ENCODE data around the gene PPAT.

The PPAT gene

DNA sequence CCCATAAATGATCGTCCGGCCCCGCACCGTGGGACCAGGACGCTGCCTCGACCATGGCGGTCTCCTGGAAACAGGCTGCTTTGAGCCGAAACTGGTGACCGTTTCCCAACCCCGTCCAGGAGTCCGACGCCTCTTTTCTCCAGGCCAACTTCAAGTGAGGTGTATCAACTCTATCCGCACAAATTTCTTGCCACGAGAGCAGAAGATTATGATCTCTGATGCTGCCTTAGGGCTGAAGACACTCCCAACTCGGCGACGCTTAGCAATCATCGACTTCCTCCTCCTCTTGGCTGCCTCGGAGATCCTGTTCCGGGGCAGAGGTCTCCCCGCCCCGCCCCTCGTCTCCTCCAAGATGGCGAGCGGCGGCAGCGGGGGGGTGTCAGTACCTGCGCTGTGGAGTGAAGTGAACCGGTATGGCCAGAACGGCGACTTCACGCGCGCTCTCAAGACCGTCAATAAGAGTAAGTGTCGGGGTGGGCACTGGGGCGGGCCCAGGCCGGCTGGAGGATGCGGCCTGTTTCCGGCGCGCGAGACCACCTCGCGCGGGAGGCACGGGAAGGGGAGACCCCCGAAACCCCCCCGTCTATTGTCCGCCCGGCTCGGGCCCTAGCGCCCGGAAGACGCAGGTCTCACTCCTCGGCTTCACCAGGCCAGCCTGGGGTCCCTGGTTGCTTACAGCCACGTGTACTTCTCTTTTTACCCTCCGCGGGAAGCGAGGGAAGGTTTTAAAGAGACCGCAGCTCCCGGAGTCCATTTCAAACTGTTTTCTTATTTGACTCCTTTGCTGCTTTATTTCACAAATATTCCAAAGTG lies 32.1 kb upstream of the PPAT start, which contains the start of gene SRP72:
TSS of gene SRP72 (plus strand) at position 334 of the 813 bp plus-strand sequence. CDS start at position 353, 19 bp downstream.
- peak within 1 kb of the TSS; percentile 83 for H3K4me3 ChIP-seq (ENCODE audit: low read depth, low read length)

DNA sequence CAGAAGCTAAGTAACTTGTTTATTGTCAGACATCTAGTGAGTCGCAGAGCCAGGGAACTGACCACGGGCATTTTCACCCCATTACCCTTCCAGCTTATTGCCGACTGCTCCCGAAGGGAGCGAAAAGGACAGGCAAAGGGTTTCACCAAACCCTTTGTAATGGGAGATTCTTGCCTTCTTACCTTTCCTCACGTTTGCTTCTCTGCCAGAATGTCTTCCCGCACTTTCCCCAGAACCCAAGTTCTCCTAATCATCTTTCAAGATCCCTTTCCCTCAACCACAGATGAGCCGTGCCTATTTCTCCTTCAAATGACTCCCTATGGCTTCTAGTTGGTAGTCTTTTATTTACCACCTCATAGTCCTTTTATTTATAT lies 31.5 kb upstream of the PPAT start:
- peak overlapping the region; percentile 83 for H3K4me3 ChIP-seq (ENCODE audit: low read depth, low read length)
- TF ChIP-seq, protein P1, sequence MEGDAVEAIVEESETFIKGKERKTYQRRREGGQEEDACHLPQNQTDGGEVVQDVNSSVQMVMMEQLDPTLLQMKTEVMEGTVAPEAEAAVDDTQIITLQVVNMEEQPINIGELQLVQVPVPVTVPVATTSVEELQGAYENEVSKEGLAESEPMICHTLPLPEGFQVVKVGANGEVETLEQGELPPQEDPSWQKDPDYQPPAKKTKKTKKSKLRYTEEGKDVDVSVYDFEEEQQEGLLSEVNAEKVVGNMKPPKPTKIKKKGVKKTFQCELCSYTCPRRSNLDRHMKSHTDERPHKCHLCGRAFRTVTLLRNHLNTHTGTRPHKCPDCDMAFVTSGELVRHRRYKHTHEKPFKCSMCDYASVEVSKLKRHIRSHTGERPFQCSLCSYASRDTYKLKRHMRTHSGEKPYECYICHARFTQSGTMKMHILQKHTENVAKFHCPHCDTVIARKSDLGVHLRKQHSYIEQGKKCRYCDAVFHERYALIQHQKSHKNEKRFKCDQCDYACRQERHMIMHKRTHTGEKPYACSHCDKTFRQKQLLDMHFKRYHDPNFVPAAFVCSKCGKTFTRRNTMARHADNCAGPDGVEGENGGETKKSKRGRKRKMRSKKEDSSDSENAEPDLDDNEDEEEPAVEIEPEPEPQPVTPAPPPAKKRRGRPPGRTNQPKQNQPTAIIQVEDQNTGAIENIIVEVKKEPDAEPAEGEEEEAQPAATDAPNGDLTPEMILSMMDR (IDR thresholded peaks at IDR 0.05; ENCODE audit: borderline replicate concordance, insufficient read depth, low read depth, low read length) = no peak

More for the DNA sequence above, 32.1 kb upstream of the PPAT start, which contains the start of gene SRP72:
- TF ChIP-seq, protein P1 (IDR thresholded peaks at IDR 0.05; ENCODE audit: borderline replicate concordance, insufficient read depth, low read depth, low read length) = no peak

DNA sequence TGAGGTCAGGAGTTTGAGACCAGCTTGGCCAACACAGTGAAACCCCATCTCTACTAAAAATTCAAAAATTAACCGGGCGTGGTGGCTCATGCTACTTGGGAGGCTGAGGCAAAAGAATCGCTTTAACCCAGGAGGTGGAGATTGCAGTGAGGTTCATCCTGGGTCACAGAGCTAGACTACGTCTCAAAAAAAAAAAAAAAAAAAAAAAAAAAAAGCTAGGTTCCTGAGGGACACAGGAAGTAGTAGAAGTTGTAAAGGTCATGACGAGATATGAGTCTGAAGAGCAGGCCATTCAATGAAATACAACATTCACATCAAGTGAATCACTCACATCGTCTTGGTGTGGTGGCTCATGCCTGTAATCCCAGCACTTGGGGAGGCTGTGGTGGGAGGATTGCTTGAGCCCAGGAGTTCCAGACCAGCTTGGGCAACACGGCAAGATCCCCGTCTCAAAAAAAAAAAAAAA lies 30.9 kb upstream of the PPAT start:
- peak overlapping the region; percentile 83 for H3K4me3 ChIP-seq (ENCODE audit: low read depth, low read length)

DNA sequence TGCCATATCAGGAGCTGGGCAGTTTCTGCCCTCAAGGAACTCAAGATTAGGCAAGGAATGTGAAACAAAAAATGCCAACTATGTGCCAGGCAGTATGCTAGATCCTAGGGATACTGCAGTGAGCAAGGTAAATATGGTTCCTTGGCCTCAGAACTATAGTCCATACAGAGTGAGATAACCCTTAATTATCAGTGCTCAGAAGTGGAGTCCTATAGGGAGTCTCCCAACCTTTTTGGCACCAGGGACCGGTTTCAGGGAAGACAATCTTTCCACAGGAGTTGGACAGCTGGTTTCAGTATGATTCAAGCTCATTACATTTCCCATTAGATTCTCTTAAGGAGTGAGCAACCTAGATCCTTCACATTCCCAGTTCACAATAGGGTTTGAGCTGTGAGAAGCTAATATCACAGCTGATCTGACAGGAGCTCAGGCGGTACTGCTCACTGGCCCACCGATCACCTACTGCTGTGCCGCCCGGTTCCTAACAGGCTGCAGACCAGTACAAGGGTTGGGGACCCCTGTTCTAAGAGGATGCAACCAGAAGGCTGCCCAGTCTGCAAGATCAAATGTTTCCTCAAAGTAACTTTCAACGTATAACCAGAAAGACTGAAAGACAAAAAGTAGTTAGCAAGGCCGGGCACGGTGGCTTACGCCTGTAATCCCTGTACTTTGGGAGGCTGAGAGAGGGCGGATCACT lies 30.3 kb upstream of the PPAT start:
- TF ChIP-seq, protein P1 (IDR thresholded peaks at IDR 0.05; ENCODE audit: borderline replicate concordance, insufficient read depth, low read depth, low read length) = no peak
- H3K4me3 ChIP-seq (ENCODE audit: low read depth, low read length) = peak overlapping the region; percentile 83

DNA sequence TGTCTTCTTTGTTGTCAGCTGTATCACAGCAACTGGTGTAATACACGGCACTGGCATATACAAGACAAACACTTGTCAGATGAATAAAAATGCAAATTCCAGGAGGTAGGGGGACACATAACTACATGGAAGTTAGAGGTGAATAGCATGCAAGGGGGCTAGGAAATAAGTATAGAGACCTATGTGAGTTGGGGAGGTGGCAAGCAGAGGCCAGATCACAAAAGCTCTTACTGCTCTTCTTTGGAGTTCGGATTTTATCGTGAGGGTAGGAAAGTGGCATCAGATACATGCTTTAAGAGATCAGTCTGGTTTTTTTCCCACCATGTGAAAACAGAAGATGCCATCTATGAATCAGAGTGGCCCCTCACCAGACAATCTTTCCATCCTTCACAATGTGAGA lies 29.2 kb upstream of the PPAT start:
- H3K4me3 ChIP-seq (ENCODE audit: low read depth, low read length) = no peak overlapping the region
- TF ChIP-seq, protein P1 (IDR thresholded peaks at IDR 0.05; ENCODE audit: borderline replicate concordance, insufficient read depth, low read depth, low read length) = no peak

DNA sequence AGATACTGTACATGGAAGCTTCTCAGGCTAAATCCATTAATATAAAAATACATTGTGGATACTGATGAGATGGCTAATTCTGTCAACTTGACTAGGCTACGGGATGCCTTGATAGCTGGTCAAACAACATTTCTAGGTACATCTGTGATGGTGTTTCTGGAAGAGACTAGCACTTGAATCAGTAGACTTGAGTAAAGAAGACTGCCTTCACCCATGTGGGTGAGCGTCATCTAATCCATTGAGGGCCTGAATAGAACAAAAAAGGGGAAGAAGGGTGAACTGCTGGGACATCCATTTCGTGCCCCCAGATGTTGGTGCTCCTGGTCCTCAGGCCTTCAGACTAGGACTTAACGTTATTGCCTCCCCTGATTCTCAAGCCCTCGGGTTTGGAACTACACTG lies 28.3 kb upstream of the PPAT start:
- no peak overlapping the region for H3K4me3 ChIP-seq (ENCODE audit: low read depth, low read length)
- TF ChIP-seq, protein P1 (IDR thresholded peaks at IDR 0.05; ENCODE audit: borderline replicate concordance, insufficient read depth, low read depth, low read length) = no peak

DNA sequence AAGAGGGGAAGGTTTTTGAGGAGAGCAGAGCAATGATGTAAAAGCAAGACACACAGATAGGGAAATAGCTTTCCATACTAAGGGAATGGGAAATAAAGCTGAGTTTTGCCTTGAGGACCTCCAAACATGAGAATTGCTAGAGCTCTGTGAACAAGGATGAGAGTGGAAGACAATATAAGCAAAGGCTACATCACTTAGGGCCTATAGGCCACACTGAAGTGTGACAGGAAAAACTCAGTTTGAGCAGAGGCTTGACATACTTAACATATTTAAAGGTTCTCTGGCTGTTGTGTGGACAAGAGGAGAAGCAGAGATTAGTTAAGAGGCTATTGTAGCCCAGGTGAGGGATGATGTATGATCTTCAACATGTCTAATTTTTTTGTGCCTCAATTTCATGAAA lies 26.7 kb upstream of the PPAT start:
- H3K4me3 ChIP-seq (ENCODE audit: low read depth, low read length) = no peak overlapping the region
- TF ChIP-seq, protein P1 (IDR thresholded peaks at IDR 0.05; ENCODE audit: borderline replicate concordance, insufficient read depth, low read depth, low read length) = no peak
